ENCODE results near the gene CDC14B.
A peak's percentile ranks its signal among the peaks of the same experiment; 100 is the strongest.
"Not testable (repeated sequence)": the region's sequence is repeated elsewhere in the genome, so short reads cannot be mapped to it uniquely, and the experiment has no call there.

Gene CDC14B

DNA sequence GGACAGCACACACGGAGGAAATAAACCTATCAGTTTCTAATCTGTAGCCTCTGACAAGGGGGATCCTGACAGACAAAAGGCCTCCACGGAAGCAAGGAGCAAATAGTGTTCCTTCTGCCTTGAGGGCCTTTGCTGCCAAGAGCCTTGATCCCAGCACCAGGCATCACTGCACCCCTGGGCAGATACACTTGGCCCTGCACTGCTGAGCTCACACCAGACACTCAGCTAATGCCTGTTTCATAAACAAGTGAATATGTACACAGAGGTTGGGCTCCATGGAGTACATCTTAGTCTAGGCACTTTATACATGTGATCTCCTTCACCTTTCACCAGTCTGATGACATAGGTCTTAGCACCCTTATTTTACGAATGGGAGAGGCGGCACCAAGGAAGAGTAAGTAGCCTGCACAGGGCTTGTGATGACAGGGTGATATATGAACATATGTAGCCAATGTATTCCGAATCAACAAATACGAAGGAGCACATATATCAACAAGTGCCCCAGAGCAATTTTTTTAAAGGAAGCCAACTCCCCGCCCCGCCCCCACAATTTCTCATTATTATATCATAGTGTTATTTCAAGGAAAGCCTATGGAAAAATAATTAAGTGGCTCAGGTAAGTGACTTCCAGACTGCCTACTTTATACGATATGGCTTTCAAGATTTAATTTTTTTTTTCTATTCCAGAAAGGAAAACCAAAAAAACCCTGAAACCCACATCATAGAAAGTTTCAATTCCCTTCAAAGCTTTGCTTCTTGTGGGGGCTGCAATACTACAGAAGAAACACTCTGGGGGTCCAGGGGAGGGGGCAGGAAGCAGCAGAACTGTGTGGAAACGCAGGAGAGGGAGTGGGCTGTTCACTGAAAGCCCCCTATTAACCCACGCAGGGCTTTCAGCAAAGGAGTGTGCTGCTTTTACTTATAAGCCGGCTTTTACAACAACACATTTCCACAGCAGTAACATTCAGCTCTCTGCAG lies 32.0 kb downstream of the CDC14B start:
- no peak for DNase-seq (ENCODE audit: low spot score)

GRCh38 chr9:96585426-96585825 lies 34.2 kb downstream of the CDC14B start:
- DNase-seq (ENCODE audit: low spot score) = no peak

DNA sequence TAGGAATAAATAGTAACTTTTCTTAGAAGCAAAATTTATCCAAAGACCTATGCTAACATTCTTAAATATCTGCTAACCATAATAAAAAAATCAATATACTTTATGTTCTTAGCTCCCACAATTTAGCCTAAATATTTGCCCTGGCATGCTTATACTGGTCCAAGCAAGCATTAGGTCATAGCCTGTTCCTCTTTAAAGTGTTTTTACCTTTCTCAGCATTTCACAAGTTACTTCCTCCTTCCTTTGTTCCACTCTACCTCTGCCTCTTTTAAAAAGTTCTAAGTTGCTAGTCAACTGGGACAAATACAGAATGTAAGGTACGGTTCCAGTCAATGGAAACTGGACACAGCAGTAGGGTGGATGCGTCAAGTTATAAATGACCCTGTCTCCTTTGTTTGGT lies 37.4 kb downstream of the CDC14B start:
- not testable (repeated sequence) for DNase-seq (ENCODE audit: low spot score)

- DNase-seq (ENCODE audit: low spot score) = no peak
Observed at GRCh38 chr9:96581786-96582185, 37.9 kb downstream of the CDC14B start.

- DNase-seq (ENCODE audit: low spot score) = no peak
Observed at GRCh38 chr9:96581301-96581700, 38.3 kb downstream of the CDC14B start.

DNA sequence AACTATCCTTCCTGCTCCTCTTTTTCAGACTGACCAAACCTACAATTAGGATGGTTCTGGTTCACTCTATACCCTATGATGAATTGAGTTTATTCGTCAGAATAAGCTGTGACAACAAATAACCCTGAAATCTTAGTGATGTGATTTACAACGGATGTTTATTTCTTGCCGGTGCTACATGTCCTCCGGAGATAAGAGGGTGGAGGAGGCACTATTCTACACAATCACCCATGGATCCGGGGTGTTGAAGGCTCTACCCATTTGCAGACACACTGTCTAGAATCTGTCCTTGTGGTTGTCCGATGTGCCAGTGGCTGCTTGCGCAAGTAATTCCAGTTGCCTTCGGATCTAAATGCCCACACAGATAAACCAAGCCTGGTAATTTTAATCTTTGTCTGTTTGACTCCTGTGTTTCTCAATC lies 44.7 kb downstream of the CDC14B start:
- no peak for DNase-seq (ENCODE audit: low spot score)

GRCh38 chr9:96574455-96574854 lies 45.2 kb downstream of the CDC14B start:
- DNase-seq (ENCODE audit: low spot score) = no peak

GRCh38 chr9:96567203-96567700 lies 52.4 kb downstream of the CDC14B start:
- no peak for DNase-seq (ENCODE audit: low spot score)

DNA sequence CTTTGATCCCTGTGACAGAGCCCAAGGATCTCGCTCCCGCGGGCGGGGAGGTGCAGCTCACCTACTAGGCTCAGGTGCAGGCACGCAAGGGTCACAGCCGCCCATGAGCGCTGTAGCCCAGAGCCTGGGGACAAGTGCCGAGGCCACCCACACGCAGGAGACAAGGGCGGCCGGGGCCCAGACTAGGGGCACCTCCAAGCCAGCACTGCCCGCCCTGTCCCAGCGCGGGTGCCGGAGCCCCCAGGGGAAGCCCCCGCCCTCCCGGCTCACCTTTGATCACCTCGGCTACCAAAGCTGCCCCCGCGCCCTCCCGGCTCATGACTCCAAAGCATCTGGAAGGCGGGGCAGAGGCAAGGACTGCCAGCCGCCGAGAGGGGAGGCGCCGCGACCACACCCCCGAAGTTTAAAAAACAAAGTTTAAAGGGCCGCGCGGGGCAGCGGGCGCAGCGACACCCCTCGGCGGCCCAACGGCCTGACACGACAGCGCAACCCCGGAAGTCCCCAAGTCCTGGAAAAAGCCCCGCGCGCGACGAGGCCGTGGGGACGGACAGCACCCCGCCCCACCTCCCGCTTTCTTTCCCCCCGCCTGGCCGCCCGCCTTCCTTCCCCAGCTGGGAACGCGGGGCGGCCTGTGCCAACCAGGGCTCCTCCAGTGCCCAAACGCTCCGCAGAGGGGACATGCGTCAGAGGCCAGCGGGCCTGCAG lies 53.0 kb downstream of the CDC14B start:
- DNase-seq (ENCODE audit: low spot score) = peak; percentile 85

DNA sequence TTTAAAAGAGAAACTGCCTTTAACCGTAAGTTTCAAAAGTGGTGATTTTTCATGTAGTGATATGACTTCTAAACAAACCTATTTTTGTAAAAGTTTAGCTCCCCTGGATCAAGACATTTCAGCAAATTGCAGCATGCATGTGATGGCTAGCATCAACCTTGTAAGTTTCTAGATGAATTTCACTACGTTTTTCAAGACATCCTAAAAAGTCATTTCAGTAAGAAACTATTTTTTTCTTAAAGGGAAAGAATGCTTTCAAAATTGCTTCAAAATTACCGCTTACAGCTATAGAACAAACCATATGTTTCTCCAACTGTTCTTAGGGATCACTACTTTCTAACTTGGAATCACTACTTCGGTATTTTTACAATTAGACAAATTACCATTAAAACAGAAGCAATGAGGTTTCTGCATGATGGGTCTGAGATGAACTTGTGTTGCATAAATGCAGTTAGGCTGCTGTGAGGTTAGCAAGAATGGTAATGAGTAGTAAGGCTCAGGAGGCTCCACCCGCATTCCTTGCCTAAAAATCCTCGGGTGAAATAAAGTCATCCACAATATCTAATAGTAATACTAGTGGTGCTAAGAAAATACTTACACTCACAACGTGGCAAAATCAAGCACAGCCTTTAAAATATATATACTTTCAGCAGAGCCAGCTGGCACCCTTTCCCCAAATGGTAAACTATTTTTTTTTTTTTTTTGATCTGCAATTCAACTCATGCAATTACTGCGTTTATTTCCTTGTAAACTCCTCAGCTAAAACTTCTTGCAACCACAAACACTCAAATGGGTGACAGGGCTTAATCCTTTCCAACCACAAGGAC lies 53.8 kb downstream of the CDC14B start:
- no peak for DNase-seq (ENCODE audit: low spot score)

DNA sequence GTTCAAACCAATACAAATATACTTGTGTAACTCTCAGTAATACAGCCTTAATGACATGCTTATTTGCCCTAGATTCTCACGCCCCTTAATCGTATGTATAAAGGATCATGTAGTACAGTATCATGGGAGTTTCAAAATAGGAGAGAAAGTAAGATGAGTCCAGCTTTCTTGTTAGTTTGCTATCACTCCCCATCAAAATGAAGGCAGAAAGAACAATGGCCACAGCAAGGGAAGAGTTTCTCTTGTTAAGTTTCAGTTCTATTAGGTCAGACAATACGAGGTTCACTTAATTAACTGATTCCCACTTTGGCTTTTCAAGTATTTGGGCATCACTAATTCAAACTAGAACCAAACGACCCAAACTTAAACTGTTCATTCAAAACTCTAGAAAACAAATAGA lies 55.4 kb downstream of the CDC14B start:
- DNase-seq (ENCODE audit: low spot score) = no peak

GRCh38 chr9:96559339-96559943 lies 60.2 kb downstream of the CDC14B start:
- no peak for DNase-seq (ENCODE audit: low spot score)

- DNase-seq (ENCODE audit: low spot score) = no peak
Observed at GRCh38 chr9:96557921-96558320, 61.7 kb downstream of the CDC14B start.

GRCh38 chr9:96556701-96557461 lies 62.8 kb downstream of the CDC14B start:
- no peak for DNase-seq (ENCODE audit: low spot score)

GRCh38 chr9:96555567-96556386 lies 63.9 kb downstream of the CDC14B start:
- peak; percentile 4 for DNase-seq (ENCODE audit: low spot score)

- peak; percentile 26 for DNase-seq (ENCODE audit: low spot score)
Observed at GRCh38 chr9:96554801-96555566, 64.7 kb downstream of the CDC14B start.

GRCh38 chr9:96554326-96554725 lies 65.3 kb downstream of the CDC14B start:
- DNase-seq (ENCODE audit: low spot score) = peak; percentile 13

DNA sequence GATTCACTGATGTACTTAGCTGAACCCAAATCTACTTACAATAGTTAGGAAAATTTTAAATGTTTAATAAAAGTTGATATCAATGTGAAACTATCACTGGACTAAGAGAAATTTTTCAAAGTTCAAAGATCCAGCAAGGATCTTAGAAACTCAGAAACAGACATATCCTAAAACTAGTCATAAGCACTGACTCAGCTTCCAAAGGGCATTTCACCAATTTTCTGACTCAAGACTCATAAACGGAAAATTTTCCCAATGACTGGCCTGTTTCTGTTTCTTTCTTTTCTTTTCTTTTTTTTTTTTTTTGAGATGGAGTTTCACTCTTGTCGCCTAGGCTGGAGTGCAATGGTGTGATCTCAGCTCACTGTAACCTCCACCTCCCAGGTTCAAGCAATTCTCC lies 66.6 kb downstream of the CDC14B start:
- DNase-seq (ENCODE audit: low spot score) = peak; percentile 70

DNA sequence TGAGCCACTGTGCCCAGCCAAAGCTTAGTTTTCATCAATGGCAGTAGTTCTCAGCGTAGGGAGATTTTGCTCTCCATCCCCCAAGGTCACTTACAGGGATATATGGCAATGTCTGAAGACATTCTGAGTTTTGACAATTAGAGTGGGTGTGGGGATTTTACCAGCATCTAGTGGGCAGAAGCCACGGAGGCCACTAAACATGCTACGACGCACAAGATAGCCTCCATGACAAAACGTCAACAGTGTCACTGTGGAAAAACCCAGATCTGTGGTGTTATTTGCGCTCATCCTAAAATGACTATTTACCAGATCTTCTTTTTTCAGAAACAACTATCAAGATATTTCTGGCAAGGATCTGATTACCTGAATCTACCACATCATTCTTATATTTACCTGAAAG lies 68.2 kb downstream of the CDC14B start:
- no peak for DNase-seq (ENCODE audit: low spot score)
